ENCODE data around the gene POLR2M.

- TF ChIP-seq CTCF (IDR thresholded peaks at IDR 0.05) (no peak), POLR2A (IDR thresholded peaks at IDR 0.05) (no peak)
Observed at GRCh38 chr15:57740048-57740447, 33.5 kb downstream of the POLR2M start.
